H9 (cell line): Measurements from ENCODE around the gene CEACAM5. TPM values are rescaled to one million over a fixed set of nuclear protein-coding genes. Genes with fewer than 3 reads are reported as not detected.

Source experiments
- DNase-seq: peaks from one replicate; pipeline ENCODE4 v3.0.0-alpha.2; 2017
- H2AFZ ChIP-seq: one replicate; pipeline ENCODE4 v1.6.1; 2013; ENCODE audit warnings: mild to moderate bottlenecking, low read length, control low read depth, moderate library complexity
- H2AK5ac ChIP-seq: 2 replicates; pipeline ENCODE4 v1.6.1; 2013; ENCODE audit warnings: low read length, control low read depth, mixed read lengths; ENCODE audit not compliant: insufficient read length
- H2BK120ac ChIP-seq: one replicate; pipeline ENCODE4 v1.6.1; 2013; ENCODE audit warnings: low read depth, mild to moderate bottlenecking, low read length, control low read depth, inconsistent platforms; ENCODE audit not compliant: poor library complexity, severe bottlenecking
- H2BK12ac ChIP-seq: 2 replicates; pipeline ENCODE4 v1.6.1; 2013; ENCODE audit warnings: low read length, control low read depth, mixed read lengths, low read depth; ENCODE audit not compliant: insufficient read length
- H2BK15ac ChIP-seq: 2 replicates; pipeline ENCODE4 v1.6.1; 2013; ENCODE audit warnings: low read depth, low read length, control low read depth
- H2BK20ac ChIP-seq: one replicate; pipeline ENCODE4 v1.6.1; 2013; ENCODE audit warnings: low read depth, mild to moderate bottlenecking, low read length, control low read depth, inconsistent platforms; ENCODE audit not compliant: poor library complexity, severe bottlenecking
- H2BK5ac ChIP-seq: 2 replicates; pipeline ENCODE4 v1.6.1; 2013; ENCODE audit warnings: low read length, control low read depth, mixed read lengths; ENCODE audit not compliant: insufficient read length
- H3K14ac ChIP-seq: 2 replicates; pipeline ENCODE4 v1.6.1; 2013; ENCODE audit warnings: low read length, control low read depth; ENCODE audit not compliant: insufficient read depth
- H3K18ac ChIP-seq: 2 replicates; pipeline ENCODE4 v1.6.1; 2013; ENCODE audit warnings: low read depth, mild to moderate bottlenecking, mixed read lengths, low read length, control low read depth; ENCODE audit not compliant: insufficient read length
- H3K23ac ChIP-seq: 2 replicates; pipeline ENCODE4 v1.6.1; 2013; ENCODE audit warnings: low read length, control low read depth, mixed read lengths, low read depth; ENCODE audit not compliant: insufficient read length
- H3K23me2 ChIP-seq: 2 replicates; pipeline ENCODE4 v1.6.1; 2013; ENCODE audit warnings: low read depth, mild to moderate bottlenecking, mixed read lengths, low read length, control low read depth; ENCODE audit not compliant: insufficient read length, poor library complexity, severe bottlenecking
- H3K27ac ChIP-seq: 2 replicates; pipeline ENCODE4 v1.5.1; 2013; ENCODE audit warnings: low read length, control low read depth, mixed read lengths, low read depth; ENCODE audit not compliant: insufficient read length
- H3K27me3 ChIP-seq: 2 replicates; pipeline ENCODE4 v1.6.1; 2013; ENCODE audit warnings: low read length, control low read depth, inconsistent platforms; ENCODE audit not compliant: insufficient read depth
- H3K4ac ChIP-seq: 2 replicates; pipeline ENCODE4 v1.6.1; 2013; ENCODE audit warnings: low read depth, mild to moderate bottlenecking, control low read depth, inconsistent platforms, low read length, moderate library complexity
- H3K4me1 ChIP-seq: 2 replicates; pipeline ENCODE4 v1.6.1; 2013; ENCODE audit warnings: low read length, control low read depth, inconsistent platforms; ENCODE audit not compliant: insufficient read depth
- H3K4me2 ChIP-seq: 2 replicates; pipeline ENCODE4 v1.6.1; 2013; ENCODE audit warnings: low read length, control low read depth, mixed read lengths; ENCODE audit not compliant: insufficient read length, insufficient read depth
- H3K56ac ChIP-seq: 2 replicates; pipeline ENCODE4 v1.6.1; 2013; ENCODE audit warnings: low read depth, mild to moderate bottlenecking, mixed read lengths, low read length, control low read depth; ENCODE audit not compliant: insufficient read length
- H3K79me1 ChIP-seq: 2 replicates; pipeline ENCODE4 v1.6.1; 2013; ENCODE audit warnings: low read depth, mild to moderate bottlenecking, moderate library complexity, low read length, control low read depth, inconsistent platforms; ENCODE audit not compliant: insufficient read depth, poor library complexity, severe bottlenecking
- H3K79me2 ChIP-seq: 2 replicates; pipeline ENCODE4 v1.6.1; 2013; ENCODE audit warnings: low read length, control low read depth, inconsistent platforms; ENCODE audit not compliant: insufficient read depth
- H3K9ac ChIP-seq: 2 replicates; pipeline ENCODE4 v1.6.1; 2013; ENCODE audit warnings: low read length, control low read depth, mixed read lengths; ENCODE audit not compliant: insufficient read length; ENCODE audit errors: extremely low read depth
- H3K9me3 ChIP-seq: one replicate; pipeline ENCODE4 v1.6.1; 2013; ENCODE audit warnings: low read depth, low read length, inconsistent platforms; ENCODE audit not compliant: control insufficient read depth
- H3T11ph ChIP-seq: one replicate; pipeline ENCODE4 v1.6.1; 2013; ENCODE audit warnings: mild to moderate bottlenecking, low read length, control low read depth, inconsistent platforms
- H4K20me1 ChIP-seq: one replicate; pipeline ENCODE4 v1.6.1; 2013; ENCODE audit not compliant: control insufficient read depth, insufficient read length, insufficient read depth
- H4K5ac ChIP-seq: 2 replicates; pipeline ENCODE4 v1.6.1; 2013; ENCODE audit warnings: low read depth, mild to moderate bottlenecking, mixed read lengths, low read length, control low read depth; ENCODE audit not compliant: insufficient read length
- H4K8ac ChIP-seq: replicated peaks from 2 replicates; pipeline ENCODE4 v1.6.1; 2013; ENCODE audit warnings: low read length, control low read depth, mixed read lengths, low read depth; ENCODE audit not compliant: insufficient read length
- H4K91ac ChIP-seq: 2 replicates; pipeline ENCODE4 v1.6.1; 2013; ENCODE audit warnings: low read depth, mild to moderate bottlenecking, moderate library complexity, mixed read lengths, low read length, control low read depth; ENCODE audit not compliant: insufficient read length
- H3K27ac Mint-ChIP-seq, 3 experiments: 2 replicates in 2 of 3; 3 replicates in 1 of 3; pipeline ENCODE4 v1.8.0; 2020 to 2021; ENCODE audit warnings: mixed read lengths in 3 of 3, mild to moderate bottlenecking in 1 of 3, moderate library complexity in 1 of 3
- H3K27me3 Mint-ChIP-seq: 2 replicates; pipeline ENCODE4 v1.8.0; 2021; ENCODE audit warnings: low read depth, mild to moderate bottlenecking, moderate library complexity, mixed read lengths
- H3K36me3 Mint-ChIP-seq, 3 experiments: 2 replicates in 2 of 3; 3 replicates in 1 of 3; pipeline ENCODE4 v1.8.0; 2020 to 2021; ENCODE audit warnings: low read depth in 3 of 3, mixed read lengths in 3 of 3; ENCODE audit not compliant: insufficient read depth in 1 of 3
- H3K4me1 Mint-ChIP-seq, 2 experiments: 2 replicates each; pipeline ENCODE4 v1.8.0; 2020; ENCODE audit warnings: mixed read lengths in 2 of 2
- H3K4me3 Mint-ChIP-seq, 2 experiments: 2 replicates in 1 of 2; 3 replicates in 1 of 2; pipeline ENCODE4 v1.8.0; 2020 to 2021; ENCODE audit warnings: mild to moderate bottlenecking in 2 of 2, mixed read lengths in 2 of 2, moderate library complexity in 1 of 2
- H3K9me3 Mint-ChIP-seq, 2 experiments: 2 replicates in 1 of 2; 3 replicates in 1 of 2; pipeline ENCODE4 v1.8.0; 2020; ENCODE audit warnings: mild to moderate bottlenecking in 2 of 2, mixed read lengths in 2 of 2, moderate library complexity in 1 of 2
- CTCF ChIP-seq: fragments of 200-600 bp; sonication (generic); conservative IDR thresholded peaks from 3 replicates; pipeline ENCODE4 v1.8.0; 2021; ENCODE audit warnings: antibody characterized with exemption, mild to moderate bottlenecking
- WGBS: extraction: QIAGEN DNeasy Blood & Tissue Kit; methylation state at CpG from one replicate; pipeline ENCODE4 v1.1.7; 2013; ENCODE audit warnings: missing lambda C conversion rate, low lambda C conversion rate, mixed read lengths; ENCODE audit not compliant: insufficient read length; ENCODE audit errors: extremely low coverage; 5-methylcytosine and 5-hydroxymethylcytosine counted together
- total RNA-seq: library from RNA; stranded (reverse); gene quantifications from 2 replicates; pipeline ENCODE4 v1.2.1, GENCODE V29; 2021

The CEACAM5 gene
- total RNA-seq, 1 experiment from 2014 or later: not detected

- H3K23ac ChIP-seq: no peak overlapping the region
- peaks cover 33% of the 10 kb centered on the region for H3K9me3 ChIP-seq
- no peak overlapping the region for H2BK120ac ChIP-seq
- no peaks in the 10 kb centered on the region for H3K27me3 ChIP-seq
- H3K4me1 Mint-ChIP-seq: no peaks in the 10 kb centered on the region
- H4K20me1 ChIP-seq: no peaks in the 10 kb centered on the region
- no peak for TF ChIP-seq CTCF
- H3K56ac ChIP-seq: no peak overlapping the region
- no peak overlapping the region for H3K4me2 ChIP-seq
- no peak overlapping the region for H3K27ac Mint-ChIP-seq
- H3K14ac ChIP-seq: no peak overlapping the region
- no peak overlapping the region for H2BK20ac ChIP-seq
- H3T11ph ChIP-seq: no peak overlapping the region
- no peaks in the 10 kb centered on the region for H3K79me1 ChIP-seq
- H2AK5ac ChIP-seq: no peak overlapping the region
- no peak overlapping the region for H2BK5ac ChIP-seq
- no peak overlapping the region for H3K9ac ChIP-seq
- no peak overlapping the region for H2AFZ ChIP-seq
- H4K91ac ChIP-seq: no peak overlapping the region
- H2BK15ac ChIP-seq: no peak overlapping the region
- no peaks in the 10 kb centered on the region for H3K79me2 ChIP-seq
- H3K27ac ChIP-seq: no peak overlapping the region
- DNase-seq: no peak
- no peak overlapping the region for H4K8ac ChIP-seq
- H3K36me3 Mint-ChIP-seq: peaks cover 0 to 28% (median 0%) of the 10 kb centered on the region in 3 experiments; a peak in 2 of 7 replicates
- H3K9me3 Mint-ChIP-seq: peaks cover 74 to 93% of the 10 kb centered on the region in 2 experiments
- no peak overlapping the region for H3K4ac ChIP-seq
- H3K4me3 Mint-ChIP-seq: no peak overlapping the region
- H2BK12ac ChIP-seq: no peak overlapping the region
- H3K23me2 ChIP-seq: no peaks in the 10 kb centered on the region
- H3K27me3 Mint-ChIP-seq: no peaks in the 10 kb centered on the region
- no peaks in the 10 kb centered on the region for H3K4me1 ChIP-seq
- no peak overlapping the region for H4K5ac ChIP-seq
- H3K18ac ChIP-seq: no peak overlapping the region
- WGBS: no CpG with 5 or more reads among the region's 4 CpGs
Measured at GRCh38 chr19:41734156-41734555, 25.7 kb downstream of the CEACAM5 start.
